ENCODE measurements around the gene PUS7. TPM values are rescaled to one million over a fixed set of nuclear protein-coding genes. Genes with fewer than 3 reads are reported as not detected.

Gene PUS7
- polyA plus RNA-seq, 1 of the 3 experiments (the other 2 are of a cell fraction) = 18.8 TPM

DNA sequence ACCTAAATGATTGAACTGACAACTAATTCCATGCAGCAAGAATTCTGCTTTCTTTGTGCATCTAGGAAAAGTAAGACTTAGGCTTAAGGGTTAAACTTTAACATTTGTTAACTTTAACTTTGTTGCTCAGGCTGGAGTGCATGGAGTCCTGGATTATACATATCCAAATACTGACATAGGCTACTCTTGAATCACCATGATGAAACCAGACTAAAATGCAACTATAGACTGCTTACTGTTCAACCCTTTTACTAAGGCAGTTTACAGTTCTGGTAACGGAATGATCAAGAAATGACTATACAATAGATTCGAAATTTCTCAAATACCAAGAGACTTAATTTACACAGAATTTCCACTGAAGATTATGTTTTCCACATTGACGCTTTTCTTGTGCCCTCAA, 52.0 kb downstream of the PUS7 start:
- no peak overlapping the region for H2AFZ ChIP-seq (ENCODE audit: low read depth)
- no peaks in the 10 kb centered on the region for H3K9me3 ChIP-seq
- H3K4me2 ChIP-seq = no peak overlapping the region
- no peaks in the 10 kb centered on the region for H3K27me3 ChIP-seq (ENCODE audit: insufficient read depth)
- H3F3A ChIP-seq (replicated peaks; ENCODE audit: insufficient read depth) = peaks cover 5% of the 10 kb centered on the region
- H3K36me3 ChIP-seq (replicated peaks in 1 of 2; ENCODE audit: control insufficient read depth in 1 of 2, insufficient read depth in 2 of 2, low read length in 1 of 2) = peaks cover 8 to 40% of the 10 kb centered on the region in 2 experiments
- no peak overlapping the region for H3K9ac ChIP-seq
- H3K79me2 ChIP-seq (ENCODE audit: insufficient read depth) = no peaks in the 10 kb centered on the region
- ChIA-PET CTCF (no interaction called here), POLR2A (interaction anchor here (0.6 kb wide), 1 partner anchor 44 kb away, joined by 4 read pairs; no protein-coding TSS in a partner anchor)
- TF ChIP-seq, protein P1, sequence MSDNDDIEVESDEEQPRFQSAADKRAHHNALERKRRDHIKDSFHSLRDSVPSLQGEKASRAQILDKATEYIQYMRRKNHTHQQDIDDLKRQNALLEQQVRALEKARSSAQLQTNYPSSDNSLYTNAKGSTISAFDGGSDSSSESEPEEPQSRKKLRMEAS (IDR thresholded peaks at IDR 0.05; ENCODE audit: low read depth) = no peak
- H3K9me2 ChIP-seq = no peaks in the 10 kb centered on the region
- 91% methylated on average over 3 of the region's 3 CpGs for WGBS (ENCODE audit: low lambda C conversion rate)
- no peak overlapping the region for H3K27ac ChIP-seq (ENCODE audit: low read depth in 2 of 2, low read length in 1 of 2)
- H3K4me3 ChIP-seq (ENCODE audit: low read depth in 2 of 2, low read length in 1 of 2) = no peak overlapping the region
- no peak for DNase-seq
- no peaks in the 10 kb centered on the region for H4K20me1 ChIP-seq (ENCODE audit: insufficient read depth)
- H3K4me1 ChIP-seq (ENCODE audit: control insufficient read depth in 1 of 2, insufficient read depth in 2 of 2, low read depth in 1 of 2, low read length in 1 of 2) = no peaks in the 10 kb centered on the region

DNA sequence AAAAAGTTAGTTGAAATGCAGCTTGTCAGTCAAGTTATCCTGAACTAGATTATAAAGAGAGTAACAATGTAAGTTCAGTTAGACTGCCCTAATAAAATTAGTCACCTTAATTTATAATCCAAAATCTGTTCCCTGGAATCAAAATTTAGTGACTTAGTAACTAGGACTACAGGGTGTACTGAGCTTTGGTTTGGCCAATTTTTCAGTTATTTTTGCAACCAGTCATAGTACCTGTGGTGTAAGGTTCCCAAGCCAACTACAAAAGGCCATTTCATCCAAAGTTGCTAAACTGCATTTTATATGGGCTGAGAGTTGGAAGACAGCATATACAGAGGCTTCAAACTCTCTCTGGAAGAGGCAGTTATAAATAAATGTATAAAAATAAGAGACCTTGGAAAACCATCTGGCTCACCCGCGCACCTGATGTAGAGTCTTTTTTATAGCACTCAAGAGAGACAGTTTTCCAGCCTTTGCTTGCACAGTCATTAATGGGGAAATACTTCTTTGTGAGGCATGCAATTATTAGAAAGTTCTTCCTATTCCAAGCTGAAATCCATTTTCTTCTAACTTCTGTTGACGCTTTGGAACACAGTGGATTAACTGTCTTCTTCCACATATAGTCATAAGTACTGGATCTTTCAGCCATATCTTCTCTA, 59.2 kb downstream of the PUS7 start:
- no peak for DNase-seq
- H3K9ac ChIP-seq = no peak overlapping the region
- H3K27ac ChIP-seq (ENCODE audit: low read depth in 2 of 2, low read length in 1 of 2) = no peak overlapping the region
- H3K79me2 ChIP-seq (ENCODE audit: insufficient read depth) = no peaks in the 10 kb centered on the region
- peaks cover 18 to 36% of the 10 kb centered on the region in 2 experiments for H3K36me3 ChIP-seq (replicated peaks in 1 of 2; ENCODE audit: control insufficient read depth in 1 of 2, insufficient read depth in 2 of 2, low read length in 1 of 2)
- ChIA-PET CTCF (interaction anchor here (1.0 to 1.4 kb wide), 2 partner anchors 24 to 48 kb away, joined by 3 to 4 read pairs; no protein-coding TSS in a partner anchor), POLR2A (interaction anchor here (0.6 kb wide), 1 partner anchor 9 kb away, joined by 3 read pairs; no protein-coding TSS in a partner anchor)
- H3K9me3 ChIP-seq = no peaks in the 10 kb centered on the region
- TF ChIP-seq SIN3A (IDR thresholded peaks at IDR 0.05; ENCODE audit: borderline replicate concordance, low read depth, low read length) (no peak), RAD21 (IDR thresholded peaks at IDR 0.05; ENCODE audit: low read length) (no peak), CHD2 (IDR thresholded peaks at IDR 0.05; ENCODE audit: low read length, partially characterized antibody) (no peak), GABPA (IDR thresholded peaks at IDR 0.05; ENCODE audit: low read depth) (no peak), POLR2AphosphoS5 (IDR thresholded peaks at IDR 0.05; ENCODE audit: low read depth, low read length) (no peak), FOSL2 (IDR thresholded peaks at IDR 0.05; ENCODE audit: borderline replicate concordance, low read depth) (no peak), TCF12 (IDR thresholded peaks at IDR 0.05) (no peak)
- TF ChIP-seq, protein P2, sequence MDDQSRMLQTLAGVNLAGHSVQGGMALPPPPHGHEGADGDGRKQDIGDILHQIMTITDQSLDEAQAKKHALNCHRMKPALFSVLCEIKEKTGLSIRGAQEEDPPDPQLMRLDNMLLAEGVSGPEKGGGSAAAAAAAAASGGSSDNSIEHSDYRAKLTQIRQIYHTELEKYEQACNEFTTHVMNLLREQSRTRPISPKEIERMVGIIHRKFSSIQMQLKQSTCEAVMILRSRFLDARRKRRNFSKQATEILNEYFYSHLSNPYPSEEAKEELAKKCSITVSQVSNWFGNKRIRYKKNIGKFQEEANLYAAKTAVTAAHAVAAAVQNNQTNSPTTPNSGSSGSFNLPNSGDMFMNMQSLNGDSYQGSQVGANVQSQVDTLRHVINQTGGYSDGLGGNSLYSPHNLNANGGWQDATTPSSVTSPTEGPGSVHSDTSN (IDR thresholded peaks at IDR 0.05) = no peak
- TF ChIP-seq, protein P3, sequence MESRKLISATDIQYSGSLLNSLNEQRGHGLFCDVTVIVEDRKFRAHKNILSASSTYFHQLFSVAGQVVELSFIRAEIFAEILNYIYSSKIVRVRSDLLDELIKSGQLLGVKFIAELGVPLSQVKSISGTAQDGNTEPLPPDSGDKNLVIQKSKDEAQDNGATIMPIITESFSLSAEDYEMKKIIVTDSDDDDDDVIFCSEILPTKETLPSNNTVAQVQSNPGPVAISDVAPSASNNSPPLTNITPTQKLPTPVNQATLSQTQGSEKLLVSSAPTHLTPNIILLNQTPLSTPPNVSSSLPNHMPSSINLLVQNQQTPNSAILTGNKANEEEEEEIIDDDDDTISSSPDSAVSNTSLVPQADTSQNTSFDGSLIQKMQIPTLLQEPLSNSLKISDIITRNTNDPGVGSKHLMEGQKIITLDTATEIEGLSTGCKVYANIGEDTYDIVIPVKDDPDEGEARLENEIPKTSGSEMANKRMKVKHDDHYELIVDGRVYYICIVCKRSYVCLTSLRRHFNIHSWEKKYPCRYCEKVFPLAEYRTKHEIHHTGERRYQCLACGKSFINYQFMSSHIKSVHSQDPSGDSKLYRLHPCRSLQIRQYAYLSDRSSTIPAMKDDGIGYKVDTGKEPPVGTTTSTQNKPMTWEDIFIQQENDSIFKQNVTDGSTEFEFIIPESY (IDR thresholded peaks at IDR 0.05; ENCODE audit: borderline replicate concordance, low read depth) = no peak
- TF ChIP-seq, protein P4, sequence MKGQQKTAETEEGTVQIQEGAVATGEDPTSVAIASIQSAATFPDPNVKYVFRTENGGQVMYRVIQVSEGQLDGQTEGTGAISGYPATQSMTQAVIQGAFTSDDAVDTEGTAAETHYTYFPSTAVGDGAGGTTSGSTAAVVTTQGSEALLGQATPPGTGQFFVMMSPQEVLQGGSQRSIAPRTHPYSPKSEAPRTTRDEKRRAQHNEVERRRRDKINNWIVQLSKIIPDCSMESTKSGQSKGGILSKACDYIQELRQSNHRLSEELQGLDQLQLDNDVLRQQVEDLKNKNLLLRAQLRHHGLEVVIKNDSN (IDR thresholded peaks at IDR 0.05; ENCODE audit: borderline replicate concordance, low read depth) = no peak
- H4K20me1 ChIP-seq (ENCODE audit: insufficient read depth) = no peaks in the 10 kb centered on the region
- no peaks in the 10 kb centered on the region for H3K4me1 ChIP-seq (ENCODE audit: control insufficient read depth in 1 of 2, insufficient read depth in 2 of 2, low read depth in 1 of 2, low read length in 1 of 2)
- WGBS (ENCODE audit: low lambda C conversion rate) = 96% methylated on average over 3 of the region's 3 CpGs
- H3K27me3 ChIP-seq (ENCODE audit: insufficient read depth) = no peaks in the 10 kb centered on the region
- no peak overlapping the region for H3K4me2 ChIP-seq
- peaks cover 2% of the 10 kb centered on the region for H3F3A ChIP-seq (replicated peaks; ENCODE audit: insufficient read depth)
- H3K9me2 ChIP-seq = no peaks in the 10 kb centered on the region
- no peak overlapping the region for H2AFZ ChIP-seq (ENCODE audit: low read depth)
- H3K4me3 ChIP-seq (ENCODE audit: low read depth in 2 of 2, low read length in 1 of 2) = no peak overlapping the region
